Right lobe of liver (tissue), 6 donors: ENCODE measurements around the gene CDK8. TPM values are rescaled to one million over a fixed set of nuclear protein-coding genes. Genes with fewer than 3 reads are reported as not detected.
"Not testable (repeated sequence)": the region's sequence is repeated elsewhere in the genome, so short reads cannot be mapped to it uniquely, and the experiment has no call there.

Experiments
- ATAC-seq, 4 donors: fragments of 200-7000 bp; cut with Tn5 transposase; one replicate each; pipeline ENCODE4 v1.9.1; 2020; ENCODE audit warnings: mild to moderate bottlenecking in 4 of 4, moderate library complexity in 4 of 4
- DNase-seq, 3 donors: peaks; one replicate each; pipeline ENCODE4 v3.0.0-alpha.2; 2020
- H3K27ac ChIP-seq, 3 donors: fragments of 200-600 bp; one replicate each; pipeline ENCODE4 v1.8.0; 2022
- H3K27me3 ChIP-seq, 2 donors: fragments of 200-600 bp; one replicate each; pipeline ENCODE4 v1.8.0; 2022
- H3K36me3 ChIP-seq, 4 donors: fragments of 200-600 bp; sonication (generic) in 1 of 4; one replicate each; pipeline versions ENCODE4 v1.5.1 to v1.8.0; 2017 to 2022; ENCODE audit warnings: control low read depth in 1 of 4
- H3K4me1 ChIP-seq, 4 donors: fragments of 200-600 bp; sonication (generic) in 1 of 4; one replicate each; pipeline versions ENCODE4 v1.5.1 to v1.8.0; 2017 to 2022; ENCODE audit warnings: control low read depth in 1 of 4
- H3K4me3 ChIP-seq, 3 donors: fragments of 200-600 bp; one replicate each; pipeline ENCODE4 v1.8.0; 2022
- H3K9me3 ChIP-seq, 4 donors: fragments of 200-600 bp; sonication (generic) in 1 of 4; one replicate each; pipeline versions ENCODE4 v1.5.1 to v1.8.0; 2017 to 2022; ENCODE audit warnings: control low read depth in 1 of 4
- CTCF ChIP-seq, 4 donors: fragments of 200-600 bp in 3 of 4; fragments of 450-650 bp in 1 of 4; IDR thresholded peaks; one replicate each; pipeline versions ENCODE4 v1.5.1 to v1.8.0; 2016 to 2022; ENCODE audit warnings: antibody characterized with exemption in 4 of 4, mild to moderate bottlenecking in 2 of 4
- POLR2A ChIP-seq: fragments of 450-650 bp; IDR thresholded peaks from one replicate; pipeline ENCODE4 v1.6.1; 2017; ENCODE audit warnings: antibody characterized with exemption, mild to moderate bottlenecking
- WGBS: methylation state at CpG from one replicate; pipeline ENCODE4 v1.1.6; 2018; ENCODE audit warnings: low coverage, low lambda C conversion rate; ENCODE audit not compliant: insufficient coverage; ENCODE audit errors: missing lambda C conversion rate; 5-methylcytosine and 5-hydroxymethylcytosine counted together
- intact Hi-C, 2 donors: fragments of 100-400 bp; cut with DNase I; formaldehyde crosslinking; loops; one replicate each; pipeline versions ENCODE4 v1.11.2 to v1.14.1; 2022
- total RNA-seq, 6 experiments: library from RNA; depleted of rRNA in 2 of 6; stranded (reverse); fragments of >200 nt in 2 of 6; fragmentation: NEBNext Ultra II Directional in 3 of 6; extraction: Animal tissue kit (Norgen Biotek cat#: 25700) in 3 of 6; gene quantifications; one replicate each; pipeline versions ENCODE4 v1.1.0 to v1.2.4, GENCODE V29; 2016 to 2023
- donor health status: DM: no; HTN: yes; CAD: no.
- donor health status: DM: no; HTN: no; CAD: no.
- donor health status: DM: no; HTN: no; CAD: no.
- donor health status: DM: no; HTN: yes; CAD: no.
- donor health status: DM: no; HTN: yes; CAD: no.

The CDK8 gene
- total RNA-seq, 6 experiments from 2014 or later: 6.2 to 10.5 (median 7.7) TPM

- Histone ChIP-seq H3K4me1 (no peaks in the 10 kb centered on the region), H3K9me3 (no peaks in the 10 kb centered on the region), H3K27ac (no peak overlapping the region), H3K27me3 (no peaks in the 10 kb centered on the region), H3K36me3 (no peaks in the 10 kb centered on the region), H3K4me3 (no peak overlapping the region)
- TF ChIP-seq CTCF (IDR thresholded peaks at IDR 0.05): no peak
- no peak for TF ChIP-seq POLR2A
- 73% methylated on average over 5 of the region's 5 CpGs for WGBS
- DNase-seq (no peak), ATAC-seq (peak; percentile 20 to 57 (median 50))
- intact Hi-C loops: no loop called here
These were observed 7.8 kb upstream of the CDK8 start for GRCh38 chr13:26246154-26246553.

- 75% methylated on average over 2 of the region's 2 CpGs for WGBS
- intact Hi-C loops: no loop called here
- Histone ChIP-seq H3K36me3 (no peaks in the 10 kb centered on the region), H3K4me1 (no peaks in the 10 kb centered on the region), H3K27me3 (no peaks in the 10 kb centered on the region), H3K9me3 (no peaks in the 10 kb centered on the region), H3K27ac (no peak overlapping the region), H3K4me3 (no peak overlapping the region)
- no peak for ATAC-seq
- no peak for DNase-seq
- no peak for TF ChIP-seq CTCF (IDR thresholded peaks at IDR 0.05)
- no peak for TF ChIP-seq POLR2A
These were observed 6.9 kb upstream of the CDK8 start for GRCh38 chr13:26247011-26247410.

- H3K4me1 ChIP-seq: no peaks in the 10 kb centered on the region
- DNase-seq (no peak), ATAC-seq (peak in 3 of 4 donors; percentile 20 to 35 (median 29))
- no peaks in the 10 kb centered on the region for H3K27me3 ChIP-seq
- H3K36me3 ChIP-seq: no peaks in the 10 kb centered on the region
- no peak overlapping the region for H3K27ac ChIP-seq
- 30% methylated on average over 3 of the region's 3 CpGs for WGBS
- TF ChIP-seq CTCF (IDR thresholded peaks at IDR 0.05): no peak
- TF ChIP-seq POLR2A: no peak
- H3K4me3 ChIP-seq: no peak overlapping the region
- H3K9me3 ChIP-seq: no peaks in the 10 kb centered on the region
- intact Hi-C loops: no loop called here
These were observed 6.3 kb upstream of the CDK8 start for GRCh38 chr13:26247608-26248007.

GRCh38 chr13:26249551-26249950 lies 4.4 kb upstream of the CDK8 start:
- Histone ChIP-seq H3K27ac (no peak overlapping the region), H3K4me3 (no peak overlapping the region), H3K36me3 (no peaks in the 10 kb centered on the region), H3K4me1 (no peaks in the 10 kb centered on the region), H3K9me3 (no peaks in the 10 kb centered on the region), H3K27me3 (no peaks in the 10 kb centered on the region)
- intact Hi-C loops: no loop called here
- TF ChIP-seq POLR2A: no peak
- no peak for TF ChIP-seq CTCF (IDR thresholded peaks at IDR 0.05)
- DNase-seq: no peak
- no peak for ATAC-seq

- WGBS: 83% methylated on average over 4 of the region's 4 CpGs
- DNase-seq, H3K27me3 ChIP-seq, H3K27ac ChIP-seq, H3K4me3 ChIP-seq, H3K9me3 ChIP-seq, H3K36me3 ChIP-seq, intact Hi-C loops, ATAC-seq: not testable (repeated sequence)
- peaks cover 0 to 20% (median 6%) of the 10 kb centered on the region in 4 donors for H3K4me1 ChIP-seq
These were observed 1.9 kb upstream of the CDK8 start for GRCh38 chr13:26252006-26252405.
